RPMI8226 (cell line): ENCODE data around the gene SMAD7.

ENCODE experiments used
- DNase-seq: peaks from one replicate; pipeline ENCODE4 v3.0.0-alpha.2; 2015

Gene SMAD7

GRCh38 chr18:48959921-48960920 is 9.5 kb upstream of the SMAD7 start:
- DNase-seq, result no peak

GRCh38 chr18:48959551-48959920 is 8.8 kb upstream of the SMAD7 start:
- DNase-seq, result no peak

GRCh38 chr18:48958951-48959350 is 8.2 kb upstream of the SMAD7 start:
- no peak for DNase-seq

- DNase-seq, result no peak
Observed at GRCh38 chr18:48957616-48958015, 6.9 kb upstream of the SMAD7 start.

GRCh38 chr18:48957136-48957535 is 6.4 kb upstream of the SMAD7 start:
- DNase-seq, result no peak

GRCh38 chr18:48956356-48956755 is 5.6 kb upstream of the SMAD7 start:
- no peak for DNase-seq

- DNase-seq, result peak; percentile 57
Observed at GRCh38 chr18:48955830-48956261, 5.1 kb upstream of the SMAD7 start.

GRCh38 chr18:48954886-48955819 is 4.4 kb upstream of the SMAD7 start:
- DNase-seq, result no peak

GRCh38 chr18:48953104-48953706 is 2.4 kb upstream of the SMAD7 start:
- no peak for DNase-seq

GRCh38 chr18:48952287-48953103 is 1.7 kb upstream of the SMAD7 start:
- DNase-seq, result peak; percentile 86

- DNase-seq, result peak; percentile 95
Observed at GRCh38 chr18:48951448-48952286, 902 bp upstream of the SMAD7 start.

GRCh38 chr18:48949606-48950535 is 894 bp downstream of the SMAD7 start:
- peak; percentile 77 for DNase-seq

GRCh38 chr18:48949050-48949605 is 1.6 kb downstream of the SMAD7 start:
- DNase-seq, result peak; percentile 82

GRCh38 chr18:48948112-48949049 is 2.4 kb downstream of the SMAD7 start:
- peak; percentile 79 for DNase-seq

- DNase-seq, result peak; percentile 75
Observed at GRCh38 chr18:48947560-48947959, 3.2 kb downstream of the SMAD7 start.

- DNase-seq, result no peak
Observed at GRCh38 chr18:48947092-48947491, 3.7 kb downstream of the SMAD7 start.

GRCh38 chr18:48946329-48946835 is 4.4 kb downstream of the SMAD7 start:
- peak; percentile 27 for DNase-seq

GRCh38 chr18:48945953-48946217 is 4.9 kb downstream of the SMAD7 start:
- no peak for DNase-seq

GRCh38 chr18:48944634-48945033 is 6.1 kb downstream of the SMAD7 start:
- no peak for DNase-seq
